Aorta (tissue), 5 donors: ENCODE results near the gene KIAA1614. TPM values are rescaled to one million over a fixed set of nuclear protein-coding genes. Genes with fewer than 3 reads are reported as not detected.

Source experiments
- ATAC-seq: fragments of 200-7000 bp; cut with Tn5 transposase; one replicate; pipeline ENCODE4 v1.9.1; 2022; ENCODE audit warnings: moderate library complexity; ENCODE audit not compliant: low FRiP score
- DNase-seq, 2 donors: peaks; one replicate each; pipeline ENCODE4 v3.0.0-alpha.2; 2020
- H3K27ac ChIP-seq, 2 donors: one replicate each; pipeline ENCODE4 v1.5.1; 2013; ENCODE audit warnings: low read length in 2 of 2, mild to moderate bottlenecking in 2 of 2, moderate library complexity in 2 of 2, control low read depth in 1 of 2, inconsistent platforms in 1 of 2, low read depth in 1 of 2
- H3K27me3 ChIP-seq, 2 donors: one replicate each; pipeline ENCODE4 v1.6.1; 2013; ENCODE audit warnings: control low read depth in 1 of 2, low read length in 1 of 2, mild to moderate bottlenecking in 1 of 2, moderate library complexity in 1 of 2; ENCODE audit not compliant: insufficient read depth in 2 of 2, control insufficient read depth in 1 of 2
- H3K36me3 ChIP-seq, 2 donors: one replicate each; pipeline ENCODE4 v1.6.1; 2013; ENCODE audit warnings: control low read depth in 1 of 2, low read length in 1 of 2, mild to moderate bottlenecking in 1 of 2; ENCODE audit not compliant: insufficient read depth in 2 of 2, control insufficient read depth in 1 of 2
- H3K4me1 ChIP-seq, 2 donors: one replicate each; pipeline ENCODE4 v1.6.1; 2013; ENCODE audit warnings: low read length in 2 of 2, control low read depth in 1 of 2, mild to moderate bottlenecking in 1 of 2, moderate library complexity in 1 of 2; ENCODE audit not compliant: insufficient read depth in 2 of 2, control insufficient read depth in 1 of 2
- H3K4me3 ChIP-seq, 2 donors: one replicate each; pipeline ENCODE4 v1.5.1; 2013; ENCODE audit warnings: low read length in 2 of 2, control low read depth in 1 of 2, mild to moderate bottlenecking in 1 of 2
- H3K9me3 ChIP-seq: one replicate; pipeline ENCODE4 v1.6.1; 2013; ENCODE audit warnings: mild to moderate bottlenecking, low read length; ENCODE audit not compliant: control insufficient read depth
- WGBS, 2 donors: extraction: QIAGEN DNeasy Blood & Tissue Kit; methylation state at CpG; one replicate each; pipeline ENCODE4 v1.1.7; 2013; 5-methylcytosine and 5-hydroxymethylcytosine counted together
- intact Hi-C, 2 donors: fragments of 100-400 bp; cut with DNase I; formaldehyde crosslinking; loops; one replicate each; pipeline versions ENCODE4 v1.14.2 to v1.15.0; 2022
- polyA plus RNA-seq, 2 donors: library from polyadenylated mRNA; stranded (reverse); fragments of 200-250 nt; gene quantifications; one replicate each; pipeline ENCODE4 v1.2.3, GENCODE V29; 2013
- total RNA-seq, 2 donors: library from RNA; stranded (reverse); fragmentation: NEBNext Ultra II Directional; extraction: Animal tissue kit (Norgen Biotek cat#: 25700); gene quantifications; one replicate each; pipeline ENCODE4 v1.2.1, GENCODE V29; 2021
- donor health status: healthy with polysubstance abuse.
- donor health status: Bipolar disorder and iron deficiency.
- donor health status: DM: no; HTN: no; CAD: no.
- donor health status: DM: no; HTN: no; CAD: no.
- donor health status: DM: yes; HTN: yes; CAD: no.

KIAA1614 gene
- total and polyA plus RNA-seq, 4 donors, result 4.3 to 10.5 (median 8.9) TPM

GRCh38 chr1:180973369-180973768, 60.7 kb downstream of the KIAA1614 start:
- no peak for ATAC-seq
- Histone ChIP-seq H3K9me3 (no peaks in the 10 kb centered on the region), H3K27ac (no peak overlapping the region), H3K4me1 (no peaks in the 10 kb centered on the region), H3K36me3 (peaks cover 0 to 9% of the 10 kb centered on the region in 2 donors), H3K4me3 (no peak overlapping the region), H3K27me3 (no peaks in the 10 kb centered on the region)
- WGBS, 2 donors, result 52 to 55% methylated on average over 4 of the region's 4 CpGs
- no peak for DNase-seq
- intact Hi-C loops, result no loop called here

DNA sequence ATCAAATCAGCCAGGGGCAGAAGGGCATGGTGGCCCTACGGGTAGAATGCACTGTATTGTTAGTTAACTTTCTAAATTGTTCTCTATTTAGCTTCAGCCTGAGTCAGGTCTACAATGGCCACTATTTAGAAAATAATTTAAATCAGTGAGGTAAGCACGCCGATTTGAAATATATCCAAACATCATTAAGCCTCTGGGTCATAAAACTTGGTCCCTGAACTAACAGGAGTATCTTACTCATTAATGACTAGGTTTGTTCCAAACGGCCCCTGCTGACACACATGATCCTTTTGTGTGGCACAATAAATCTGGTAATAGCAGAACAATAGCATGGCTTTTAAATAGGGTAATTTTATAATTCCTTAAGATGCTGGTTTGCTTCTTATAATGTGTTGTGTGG, 61.5 kb downstream of the KIAA1614 start:
- no peak for ATAC-seq
- Histone ChIP-seq H3K36me3 (peaks cover 0 to 9% of the 10 kb centered on the region in 2 donors), H3K27ac (no peak overlapping the region), H3K4me1 (no peaks in the 10 kb centered on the region), H3K4me3 (no peak overlapping the region), H3K9me3 (no peaks in the 10 kb centered on the region), H3K27me3 (no peaks in the 10 kb centered on the region)
- WGBS, 2 donors, result 66% methylated on average over 4 of the region's 4 CpGs
- DNase-seq, result no peak
- intact Hi-C loops, result no loop called here

GRCh38 chr1:180975551-180975950, 62.9 kb downstream of the KIAA1614 start:
- H3K36me3 ChIP-seq, result peaks cover 0 to 7% of the 10 kb centered on the region in 2 donors

GRCh38 chr1:180976191-180976590, 63.5 kb downstream of the KIAA1614 start:
- DNase-seq (no peak), ATAC-seq (no peak)
- Histone ChIP-seq H3K4me1 (no peaks in the 10 kb centered on the region), H3K4me3 (no peak overlapping the region), H3K9me3 (no peaks in the 10 kb centered on the region), H3K36me3 (peaks cover 5 to 7% of the 10 kb centered on the region in 2 donors), H3K27ac (no peak overlapping the region), H3K27me3 (no peaks in the 10 kb centered on the region)
- 86% methylated on average over 12 of the region's 12 CpGs for WGBS, 2 donors
- intact Hi-C loops, result no loop called here

More at GRCh38 chr1:180975551-180975950, 62.9 kb downstream of the KIAA1614 start:
- DNase-seq, result no peak
- ATAC-seq, result no peak
- H3K27ac ChIP-seq, result no peak overlapping the region
- H3K4me1 ChIP-seq, result no peaks in the 10 kb centered on the region
- H3K9me3 ChIP-seq, result no peaks in the 10 kb centered on the region
- intact Hi-C loops, result no loop called here
- no peaks in the 10 kb centered on the region for H3K27me3 ChIP-seq
- WGBS, 2 donors, result 70 to 73% methylated on average over 4 of the region's 4 CpGs
- no peak overlapping the region for H3K4me3 ChIP-seq

DNA sequence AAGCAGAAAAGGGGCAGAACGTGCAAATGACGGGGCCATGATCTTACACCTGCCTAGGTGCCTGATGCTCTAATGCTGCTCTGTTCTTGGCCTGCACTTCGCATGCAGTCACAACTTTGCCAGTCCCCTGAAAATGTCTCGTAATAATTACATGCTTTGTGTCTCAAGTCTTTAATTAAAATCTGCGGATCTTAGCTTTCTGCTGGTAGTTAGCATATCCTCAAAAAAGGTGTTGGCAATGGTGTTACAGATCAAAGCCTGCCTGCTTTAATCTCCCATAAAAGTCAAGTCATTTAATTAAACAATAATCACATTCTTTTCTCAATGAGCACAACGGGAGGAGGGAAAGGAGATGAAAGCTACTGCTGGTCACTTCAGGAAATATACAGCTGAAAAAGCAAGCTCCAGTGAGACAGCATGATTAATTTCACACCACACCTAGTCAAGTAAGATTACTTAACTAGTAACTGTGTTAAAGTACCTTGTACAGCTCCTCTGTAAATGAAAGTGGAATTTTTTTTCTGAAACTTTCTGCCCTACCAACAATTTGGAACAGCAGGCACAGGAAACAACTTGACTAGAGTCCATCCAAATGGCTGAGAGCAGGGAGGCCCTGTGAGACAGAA, 64.1 kb downstream of the KIAA1614 start:
- no peak for DNase-seq
- Histone ChIP-seq H3K36me3 (peaks cover 5 to 9% of the 10 kb centered on the region in 2 donors), H3K4me1 (no peaks in the 10 kb centered on the region), H3K27ac (no peak overlapping the region), H3K9me3 (no peaks in the 10 kb centered on the region), H3K27me3 (no peaks in the 10 kb centered on the region), H3K4me3 (no peak overlapping the region)
- intact Hi-C loops, result no loop called here
- ATAC-seq, result no peak
- 87 to 89% methylated on average over 6 of the region's 6 CpGs for WGBS, 2 donors

GRCh38 chr1:180981596-180982387, 69.1 kb downstream of the KIAA1614 start:
- Histone ChIP-seq H3K4me3 (no peak overlapping the region), H3K9me3 (no peaks in the 10 kb centered on the region), H3K27ac (no peak overlapping the region), H3K27me3 (no peaks in the 10 kb centered on the region), H3K4me1 (peaks cover 0 to 4% of the 10 kb centered on the region in 2 donors), H3K36me3 (peaks cover 5 to 9% of the 10 kb centered on the region in 2 donors)
- intact Hi-C loops, result no loop called here
- ATAC-seq (no peak), DNase-seq (no peak)
- 57 to 59% methylated on average over 11 of the region's 11 CpGs for WGBS, 2 donors

DNA sequence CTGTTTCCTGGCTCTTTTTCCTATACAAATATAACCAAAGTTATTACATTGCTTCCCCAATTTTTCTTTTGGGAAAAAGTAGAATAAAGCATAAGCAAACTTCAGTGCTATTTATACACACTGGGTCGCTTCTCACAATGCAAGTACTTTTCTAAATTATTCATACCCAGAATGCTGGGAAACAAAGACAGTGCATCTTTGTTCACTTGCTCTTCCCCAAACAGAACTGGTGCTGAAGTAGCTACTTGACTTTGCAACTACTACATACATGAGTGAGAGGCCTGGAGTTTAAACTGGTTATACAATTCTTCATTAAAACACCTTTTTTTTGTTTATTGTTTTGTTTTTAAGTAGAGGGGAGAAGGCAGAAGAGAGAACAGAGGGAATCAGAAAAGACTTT, 69.7 kb downstream of the KIAA1614 start:
- no peak overlapping the region for H3K27ac ChIP-seq
- WGBS, 2 donors, result 27 to 33% methylated on average over 1 of the region's 1 CpG
- no peak for ATAC-seq

GRCh38 chr1:180988253-180988752, 75.6 kb downstream of the KIAA1614 start:
- H3K27ac ChIP-seq, result no peak overlapping the region
- H3K4me1 ChIP-seq, result no peaks in the 10 kb centered on the region
- no peak overlapping the region for H3K4me3 ChIP-seq
- H3K9me3 ChIP-seq, result no peaks in the 10 kb centered on the region
- H3K36me3 ChIP-seq, result peaks cover 6 to 8% of the 10 kb centered on the region in 2 donors
- 83 to 84% methylated on average over 8 of the region's 8 CpGs for WGBS, 2 donors
- DNase-seq (no peak), ATAC-seq (no peak)
- intact Hi-C loops, result no loop called here
- no peaks in the 10 kb centered on the region for H3K27me3 ChIP-seq

More for the DNA sequence above, 69.7 kb downstream of the KIAA1614 start:
- H3K4me3 ChIP-seq, result no peak overlapping the region
- no peak for DNase-seq
- H3K27me3 ChIP-seq, result no peaks in the 10 kb centered on the region
- H3K4me1 ChIP-seq, result peaks cover 0 to 4% of the 10 kb centered on the region in 2 donors
- no peaks in the 10 kb centered on the region for H3K9me3 ChIP-seq
- peaks cover 6 to 7% of the 10 kb centered on the region in 2 donors for H3K36me3 ChIP-seq
- intact Hi-C loops, result no loop called here
